SU-DHL-6 (cell line): Measurements from ENCODE around the gene RSPH9.

Experiments used
- H2AFZ ChIP-seq: fragments of 200-600 bp; sonication (generic); 2 replicates; pipeline ENCODE4 v1.6.1; 2014; ENCODE audit warnings: low read depth, mild to moderate bottlenecking, moderate library complexity, mixed read lengths, antibody characterized with exemption, low read length; ENCODE audit not compliant: severe bottlenecking
- H3F3A ChIP-seq: fragments of 200-600 bp; shearing (Covaris generic); 2 replicates; pipeline ENCODE4 v1.6.0; 2016; ENCODE audit warnings: antibody characterized with exemption, mild to moderate bottlenecking; ENCODE audit not compliant: insufficient read depth
- H3K27ac ChIP-seq: fragments of 200-600 bp; sonication (generic); 2 replicates; pipeline ENCODE4 v1.5.1; 2016; ENCODE audit warnings: low read depth, mild to moderate bottlenecking, low read length, moderate library complexity, mixed read lengths
- H3K27me3 ChIP-seq: fragments of 200-600 bp; sonication (generic), shearing (Covaris generic); 2 replicates; pipeline ENCODE4 v1.6.0; 2014; ENCODE audit warnings: mild to moderate bottlenecking, low read length
- H3K36me3 ChIP-seq: fragments of 200-600 bp; sonication (generic); 2 replicates; pipeline ENCODE4 v1.6.1; 2014; ENCODE audit warnings: mild to moderate bottlenecking, low read length, mixed read lengths
- H3K4me2 ChIP-seq: fragments of 300-600, 200-600 bp; shearing (Covaris generic), sonication (generic); 2 replicates; pipeline ENCODE4 v1.6.0; 2014; ENCODE audit warnings: low read length, low read depth, mild to moderate bottlenecking; ENCODE audit not compliant: poor library complexity, severe bottlenecking
- H3K4me3 ChIP-seq: fragments of 200-600 bp; sonication (generic); 2 replicates; pipeline ENCODE4 v1.5.1; 2014; ENCODE audit warnings: antibody characterized with exemption, low read length, mild to moderate bottlenecking, mixed read lengths; ENCODE audit not compliant: insufficient read depth, poor library complexity, severe bottlenecking
- H3K79me2 ChIP-seq: fragments of 200-600 bp; sonication (generic); 2 replicates; pipeline ENCODE4 v1.6.1; 2014; ENCODE audit warnings: mild to moderate bottlenecking, low read length, moderate library complexity; ENCODE audit not compliant: insufficient read depth
- H3K9ac ChIP-seq: fragments of 200-600 bp; sonication (generic); 2 replicates; pipeline ENCODE4 v1.7.0; 2014; ENCODE audit warnings: mild to moderate bottlenecking, low read length
- H3K9me2 ChIP-seq: fragments of 200-600 bp; sonication (generic); replicated peaks from 2 replicates; pipeline ENCODE4 v1.6.1; 2014; ENCODE audit warnings: low read length; ENCODE audit not compliant: insufficient read depth
- H3K9me3 ChIP-seq: fragments of 200-600 bp; sonication (generic); 2 replicates; pipeline ENCODE4 v1.6.1; 2014; ENCODE audit warnings: low read length, mixed read lengths; ENCODE audit not compliant: insufficient read depth
- H4K20me1 ChIP-seq: fragments of 200-600 bp; sonication (generic); 2 replicates; pipeline ENCODE4 v1.6.1; 2014; ENCODE audit warnings: low read depth, mild to moderate bottlenecking, antibody characterized with exemption, low read length, moderate library complexity, mixed read lengths
- CTCF ChIP-seq: fragments of 200-600 bp; sonication (generic); IDR thresholded peaks from one replicate; pipeline ENCODE4 v1.5.1; 2017; ENCODE audit warnings: antibody characterized with exemption, mild to moderate bottlenecking, low read length, moderate library complexity; ENCODE audit not compliant: insufficient read depth, poor library complexity, severe bottlenecking
- EZH2phosphoT487 ChIP-seq: fragments of 200-600 bp; sonication (generic), shearing (Covaris generic); conservative IDR thresholded peaks from 2 replicates; pipeline ENCODE4 v1.6.1; 2018; ENCODE audit warnings: mild to moderate bottlenecking, antibody characterized with exemption, low read length, moderate library complexity, mixed read lengths

The RSPH9 gene

GRCh38 chr6:43673444-43674084, 28.7 kb downstream of the RSPH9 start:
- TF ChIP-seq EZH2phosphoT487: no peak
- Histone ChIP-seq H4K20me1 (no peaks in the 10 kb centered on the region), H2AFZ (no peak overlapping the region), H3K9me3 (no peaks in the 10 kb centered on the region), H3K9ac (no peak overlapping the region), H3K36me3 (peaks cover 5% of the 10 kb centered on the region; the same call in 1 of the 2 replicates), H3K79me2 (no peaks in the 10 kb centered on the region), H3K27me3 (no peaks in the 10 kb centered on the region), H3K27ac (no peak overlapping the region), H3K4me3 (no peak overlapping the region), H3F3A (no peaks in the 10 kb centered on the region), H3K4me2 (no peak overlapping the region), H3K9me2 (no peaks in the 10 kb centered on the region)

- Histone ChIP-seq H3K27ac (no peak overlapping the region), H3K4me2 (no peak overlapping the region), H3K9ac (no peak overlapping the region), H3F3A (no peaks in the 10 kb centered on the region), H3K27me3 (no peaks in the 10 kb centered on the region), H2AFZ (no peak overlapping the region), H3K36me3 (peaks cover 5% of the 10 kb centered on the region; the same call in 1 of the 2 replicates), H3K79me2 (no peaks in the 10 kb centered on the region), H4K20me1 (no peaks in the 10 kb centered on the region), H3K4me3 (no peak overlapping the region), H3K9me2 (no peaks in the 10 kb centered on the region), H3K9me3 (no peaks in the 10 kb centered on the region)
- TF ChIP-seq CTCF: no peak
- TF ChIP-seq EZH2phosphoT487: no peak
Measured at GRCh38 chr6:43674291-43674690, 29.5 kb downstream of the RSPH9 start.

GRCh38 chr6:43674921-43675320, 30.1 kb downstream of the RSPH9 start:
- Histone ChIP-seq H4K20me1 (no peaks in the 10 kb centered on the region), H3K9me2 (no peaks in the 10 kb centered on the region), H3K36me3 (peaks cover 9% of the 10 kb centered on the region; the same call in 1 of the 2 replicates)

More at GRCh38 chr6:43674921-43675320, 30.1 kb downstream of the RSPH9 start:
- Histone ChIP-seq H3K4me3 (no peak overlapping the region), H2AFZ (no peak overlapping the region), H3F3A (no peaks in the 10 kb centered on the region), H3K9me3 (no peaks in the 10 kb centered on the region), H3K9ac (no peak overlapping the region), H3K27ac (no peak overlapping the region), H3K27me3 (no peaks in the 10 kb centered on the region), H3K79me2 (0 out of 2 replicates have a peak, but pooled peaks cover under 1% of the 10 kb centered on the region), H3K4me2 (no peak overlapping the region)
- TF ChIP-seq CTCF (no peak), EZH2phosphoT487 (no peak)
